Esophagus (tissue), 2 donors: ENCODE data around the gene KIAA0040. TPM values are rescaled to one million over a fixed set of nuclear protein-coding genes. Genes with fewer than 3 reads are reported as not detected.

Experiments used
- H3K27ac ChIP-seq, 2 donors: one replicate each; pipeline ENCODE4 v1.5.1; 2013; ENCODE audit warnings: low read depth in 2 of 2, mild to moderate bottlenecking in 2 of 2, inconsistent platforms in 1 of 2, low read length in 1 of 2, moderate library complexity in 1 of 2
- H3K27me3 ChIP-seq, 2 donors: one replicate each; pipeline ENCODE4 v1.6.1; 2013; ENCODE audit warnings: low read length in 2 of 2, control low read depth in 1 of 2, mild to moderate bottlenecking in 1 of 2; ENCODE audit not compliant: insufficient read depth in 2 of 2, control insufficient read depth in 1 of 2
- H3K36me3 ChIP-seq, 2 donors: one replicate each; pipeline ENCODE4 v1.6.1; 2013; ENCODE audit warnings: low read length in 1 of 2; ENCODE audit not compliant: control insufficient read depth in 2 of 2, insufficient read depth in 2 of 2
- H3K4me1 ChIP-seq, 2 donors: one replicate each; pipeline ENCODE4 v1.6.1; 2013; ENCODE audit warnings: low read length in 1 of 2; ENCODE audit not compliant: control insufficient read depth in 2 of 2, insufficient read depth in 2 of 2
- H3K4me3 ChIP-seq, 2 donors: one replicate each; pipeline ENCODE4 v1.5.1; 2013; ENCODE audit warnings: low read length in 2 of 2, mild to moderate bottlenecking in 2 of 2, low read depth in 1 of 2, moderate library complexity in 1 of 2
- H3K9me3 ChIP-seq, 2 donors: one replicate each; pipeline ENCODE4 v1.6.1; 2013; ENCODE audit warnings: mild to moderate bottlenecking in 2 of 2, low read depth in 1 of 2, low read length in 1 of 2, moderate library complexity in 1 of 2; ENCODE audit not compliant: control insufficient read depth in 2 of 2, insufficient read depth in 1 of 2
- WGBS, 2 donors: extraction: QIAGEN DNeasy Blood & Tissue Kit; methylation state at CpG; one replicate each; pipeline ENCODE4 v1.1.7; 2013; 5-methylcytosine and 5-hydroxymethylcytosine counted together
- polyA plus RNA-seq, 2 donors: library from polyadenylated mRNA; stranded (reverse); fragments of 200-250 nt; gene quantifications; one replicate each; pipeline ENCODE4 v1.2.3, GENCODE V29; 2013
- donor health status: healthy with polysubstance abuse.
- donor health status: Bipolar disorder and iron deficiency.

Gene KIAA0040
- polyA plus RNA-seq, 2 donors: 2.3 to 4.0 TPM

DNA sequence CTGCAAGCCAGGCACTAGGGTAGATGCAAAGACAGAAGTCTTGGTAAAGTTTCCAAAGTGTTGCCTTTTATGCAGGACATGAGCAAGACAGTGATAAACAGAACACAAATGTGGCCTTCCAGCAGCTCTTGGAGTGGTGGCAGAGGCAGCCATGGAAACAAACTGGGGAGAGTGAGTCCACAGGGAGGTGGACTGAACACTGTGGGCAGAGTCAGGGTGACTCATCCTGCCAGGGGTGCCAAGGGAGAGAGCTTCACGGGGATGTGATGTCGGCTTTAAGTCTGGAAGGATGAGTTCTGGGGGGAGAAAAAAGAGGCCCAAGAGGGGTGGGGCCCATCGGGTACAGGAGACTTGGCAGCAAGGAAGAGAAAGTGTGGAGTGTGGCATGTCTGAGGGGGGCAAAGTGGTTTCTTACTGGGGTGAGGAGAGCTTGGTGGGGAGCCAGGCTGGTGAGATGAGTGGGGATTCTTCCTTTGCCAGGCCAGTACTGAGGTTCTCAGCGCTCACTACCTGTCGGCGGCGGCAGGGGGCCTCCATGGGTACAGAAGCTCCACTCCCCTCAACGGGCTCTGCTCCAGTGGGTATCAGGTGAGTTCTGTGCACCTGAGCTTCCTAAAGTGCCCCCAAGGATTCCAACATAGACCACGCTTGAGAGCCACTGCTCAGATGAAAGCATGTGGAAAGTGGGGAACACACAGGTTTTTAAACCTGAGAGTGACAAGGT lies 41.8 kb downstream of the KIAA0040 start:
- H3K27ac ChIP-seq: no peak overlapping the region
- peaks cover 0 to 2% of the 10 kb centered on the region in 2 donors for H3K4me1 ChIP-seq
- no peaks in the 10 kb centered on the region for H3K9me3 ChIP-seq
- H3K4me3 ChIP-seq: no peak overlapping the region
- no peaks in the 10 kb centered on the region for H3K27me3 ChIP-seq
- 64 to 69% methylated on average over 9 of the region's 9 CpGs for WGBS, 2 donors
- H3K36me3 ChIP-seq: no peaks in the 10 kb centered on the region

DNA sequence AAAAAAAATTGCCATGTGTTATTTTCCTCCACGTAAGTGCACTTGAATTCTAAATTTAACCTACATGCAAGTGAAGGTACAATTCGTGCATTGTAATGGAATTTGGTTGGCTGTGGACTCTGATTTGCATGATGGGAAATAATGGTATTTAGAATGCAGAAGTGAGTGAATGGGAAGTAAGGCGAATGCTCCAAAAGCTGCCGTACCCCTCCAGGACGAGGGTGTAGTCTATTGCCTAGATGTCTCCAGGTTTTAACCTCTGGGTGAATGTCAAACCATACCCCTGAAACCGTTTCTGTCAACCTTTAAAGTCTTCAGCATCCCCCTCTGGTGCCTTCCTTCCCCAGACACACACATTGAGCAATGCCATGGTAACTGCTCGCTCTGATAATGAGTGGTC lies 44.5 kb downstream of the KIAA0040 start:
- no peak overlapping the region for H3K4me3 ChIP-seq
- H3K27ac ChIP-seq: no peak overlapping the region
- H3K4me1 ChIP-seq: peaks cover 0 to 2% of the 10 kb centered on the region in 2 donors
- H3K27me3 ChIP-seq: no peaks in the 10 kb centered on the region
- WGBS, 2 donors: 75 to 77% methylated on average over 7 of the region's 7 CpGs
- H3K36me3 ChIP-seq: no peaks in the 10 kb centered on the region
- no peaks in the 10 kb centered on the region for H3K9me3 ChIP-seq

DNA sequence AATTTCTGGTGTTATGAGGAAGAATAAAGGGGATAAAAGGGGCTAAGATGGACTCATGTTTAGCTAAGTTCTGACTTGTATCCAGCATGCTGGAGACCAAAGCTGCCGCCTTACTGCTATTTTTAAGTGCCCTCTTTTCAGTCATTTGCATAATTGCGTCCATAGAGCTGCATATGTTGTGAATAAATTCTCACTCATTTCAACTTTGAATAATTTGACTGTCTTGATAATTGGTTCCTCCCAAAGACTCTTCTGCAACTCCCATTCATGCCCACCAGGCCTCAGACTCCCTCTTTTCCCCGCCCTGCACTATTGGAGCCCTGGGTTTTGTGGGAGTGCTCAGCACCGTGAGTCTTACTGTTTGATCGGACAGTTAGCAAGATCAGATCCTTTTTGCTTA lies 45.0 kb downstream of the KIAA0040 start:
- H3K9me3 ChIP-seq: no peaks in the 10 kb centered on the region
- 93 to 94% methylated on average over 5 of the region's 5 CpGs for WGBS, 2 donors
- H3K27ac ChIP-seq: no peak overlapping the region
- no peaks in the 10 kb centered on the region for H3K36me3 ChIP-seq
- peaks cover 0 to 2% of the 10 kb centered on the region in 2 donors for H3K4me1 ChIP-seq
- H3K27me3 ChIP-seq: no peaks in the 10 kb centered on the region
- no peak overlapping the region for H3K4me3 ChIP-seq

DNA sequence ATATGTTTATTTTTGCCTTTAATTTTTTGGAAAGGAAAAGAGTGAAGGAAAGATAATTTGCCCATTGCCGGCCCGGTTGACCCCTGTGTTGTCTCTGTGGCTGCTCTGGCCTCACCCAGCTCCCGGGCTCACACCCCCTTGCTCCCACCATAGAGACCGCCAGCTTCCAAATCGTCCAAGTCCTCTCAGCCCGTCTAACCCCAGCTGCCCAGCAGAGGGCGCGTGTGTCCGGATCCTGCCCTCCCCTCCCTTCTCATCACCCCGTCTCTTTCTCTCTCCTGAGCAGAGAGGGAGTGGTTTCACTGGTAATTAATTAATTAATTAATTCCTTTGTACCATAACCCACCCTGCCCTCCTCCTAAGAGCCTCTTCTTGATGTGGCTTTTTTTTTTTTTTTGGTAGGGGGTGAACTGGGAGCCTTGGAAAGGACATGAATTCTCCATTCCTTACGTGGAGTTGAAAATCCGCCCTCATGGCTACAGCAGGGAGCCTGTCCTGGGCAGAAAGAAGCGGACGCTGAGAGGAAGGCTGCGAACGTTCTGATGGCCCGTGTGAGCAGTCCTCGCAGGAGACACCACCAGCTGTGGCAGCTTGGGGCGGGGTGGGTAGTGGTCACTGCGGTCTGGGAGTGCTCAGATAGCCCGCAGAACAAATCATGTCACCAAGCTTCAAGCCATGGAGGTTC lies 45.9 kb downstream of the KIAA0040 start:
- H3K27me3 ChIP-seq: no peaks in the 10 kb centered on the region
- 32 to 33% methylated on average over 21 of the region's 21 CpGs for WGBS, 2 donors
- H3K9me3 ChIP-seq: no peaks in the 10 kb centered on the region
- H3K36me3 ChIP-seq: no peaks in the 10 kb centered on the region
- peaks cover 0 to 2% of the 10 kb centered on the region in 2 donors for H3K4me1 ChIP-seq
- H3K4me3 ChIP-seq: no peak overlapping the region
- no peak overlapping the region for H3K27ac ChIP-seq

DNA sequence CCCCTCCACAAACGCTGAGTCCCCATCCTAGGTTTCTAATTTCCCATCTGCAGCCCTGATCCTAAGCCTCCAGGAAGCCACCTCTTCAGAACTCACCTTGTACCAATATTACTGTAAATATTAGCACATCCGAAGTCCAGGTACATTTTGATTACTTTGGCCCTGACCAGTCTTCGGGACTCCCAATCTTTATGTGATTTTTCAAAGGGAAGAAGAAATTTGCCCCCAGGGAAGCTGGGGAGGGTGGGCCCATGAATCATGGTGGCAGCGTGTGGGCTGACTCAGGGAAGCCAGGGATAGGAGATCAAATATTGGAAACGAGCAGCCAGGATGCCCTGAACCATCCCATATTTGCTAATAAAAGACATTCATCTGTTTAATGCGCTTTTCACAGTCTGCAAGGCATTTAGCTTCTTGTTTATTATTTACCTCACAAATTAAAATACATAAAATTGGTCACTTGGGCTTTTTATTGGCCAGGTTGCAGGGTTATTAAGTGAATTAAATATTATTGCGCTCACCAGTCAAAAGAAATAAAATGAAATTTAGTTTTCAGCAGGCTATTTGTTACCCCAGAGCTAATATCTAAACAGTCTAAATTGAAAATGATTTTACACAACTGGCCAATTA lies 46.6 kb downstream of the KIAA0040 start:
- peaks cover 0 to 2% of the 10 kb centered on the region in 2 donors for H3K4me1 ChIP-seq
- H3K27me3 ChIP-seq: no peaks in the 10 kb centered on the region
- no peaks in the 10 kb centered on the region for H3K9me3 ChIP-seq
- WGBS, 2 donors: 44 to 51% methylated on average over 6 to 7 of the region's 7 CpGs
- no peak overlapping the region for H3K27ac ChIP-seq
- H3K4me3 ChIP-seq: no peak overlapping the region
- H3K36me3 ChIP-seq: no peaks in the 10 kb centered on the region

DNA sequence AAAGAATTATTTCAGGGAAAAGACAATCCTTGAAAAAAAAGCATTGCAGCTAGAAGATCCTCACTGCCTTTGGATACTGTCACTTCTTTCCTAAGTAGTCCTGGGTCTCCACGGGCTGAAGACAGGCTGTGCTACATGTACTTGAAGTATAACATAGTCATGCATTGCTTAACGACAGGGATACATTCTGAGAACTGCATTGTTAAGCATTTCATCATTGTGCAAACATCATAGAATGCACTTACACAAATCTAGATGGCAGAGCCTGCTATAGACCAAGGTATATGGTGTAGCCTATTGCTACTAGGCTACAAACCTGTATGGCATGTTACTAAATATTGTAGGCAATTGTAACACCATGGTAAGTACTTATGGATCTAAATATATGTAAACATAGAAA lies 54.0 kb downstream of the KIAA0040 start:
- Histone ChIP-seq H3K27ac (no peak overlapping the region), H3K9me3 (no peaks in the 10 kb centered on the region), H3K4me1 (no peaks in the 10 kb centered on the region), H3K4me3 (no peak overlapping the region), H3K27me3 (no peaks in the 10 kb centered on the region), H3K36me3 (no peaks in the 10 kb centered on the region)
- WGBS, 2 donors: 30 to 64% methylated on average over 2 of the region's 2 CpGs

DNA sequence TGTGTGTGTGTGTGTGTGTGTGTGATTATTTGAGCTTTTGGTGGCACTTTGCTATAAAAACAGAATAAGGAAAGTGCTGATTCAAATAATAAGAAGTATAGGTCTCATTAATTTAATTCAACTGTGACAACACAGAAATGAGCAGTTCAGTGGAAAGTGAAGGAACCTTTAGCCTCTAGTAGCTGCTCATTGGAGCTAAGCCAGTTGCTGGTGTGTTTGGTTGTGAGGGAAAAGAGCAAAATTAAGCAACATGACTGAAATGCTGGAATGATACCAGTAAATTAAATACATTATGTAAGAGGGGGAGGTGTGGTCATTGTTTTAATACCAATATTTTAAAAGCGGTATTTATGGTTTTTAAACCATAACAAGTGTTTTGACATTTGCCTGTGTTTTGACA lies 55.2 kb downstream of the KIAA0040 start:
- H3K9me3 ChIP-seq: no peaks in the 10 kb centered on the region
- H3K36me3 ChIP-seq: no peaks in the 10 kb centered on the region
- H3K4me1 ChIP-seq: peaks cover 0 to 2% of the 10 kb centered on the region in 2 donors
- H3K4me3 ChIP-seq: no peak overlapping the region
- H3K27ac ChIP-seq: no peak overlapping the region
- no peaks in the 10 kb centered on the region for H3K27me3 ChIP-seq
- WGBS, 2 donors: 71 to 89% methylated on average over 1 of the region's 1 CpG

DNA sequence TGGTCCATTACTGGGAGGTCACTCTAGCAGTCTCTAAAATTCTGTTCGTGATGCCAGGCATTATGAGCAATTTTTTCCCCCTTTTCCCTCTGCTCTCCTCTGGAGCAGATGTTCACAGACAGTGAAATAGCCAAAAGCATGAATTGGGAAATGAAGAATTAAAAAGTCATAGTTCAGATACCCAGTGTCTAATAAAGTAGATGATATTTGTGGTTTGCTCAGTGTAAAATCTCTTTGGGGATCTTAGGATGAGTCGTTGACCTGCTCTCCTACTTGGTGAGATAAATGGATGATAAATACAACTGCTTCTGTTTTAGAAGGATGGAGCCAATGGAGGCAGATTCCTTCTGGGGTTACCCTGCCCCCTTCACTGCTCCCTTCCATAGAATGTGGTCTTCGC lies 56.3 kb downstream of the KIAA0040 start:
- H3K27ac ChIP-seq: no peak overlapping the region
- WGBS, 2 donors: 72 to 74% methylated on average over 3 of the region's 3 CpGs

DNA sequence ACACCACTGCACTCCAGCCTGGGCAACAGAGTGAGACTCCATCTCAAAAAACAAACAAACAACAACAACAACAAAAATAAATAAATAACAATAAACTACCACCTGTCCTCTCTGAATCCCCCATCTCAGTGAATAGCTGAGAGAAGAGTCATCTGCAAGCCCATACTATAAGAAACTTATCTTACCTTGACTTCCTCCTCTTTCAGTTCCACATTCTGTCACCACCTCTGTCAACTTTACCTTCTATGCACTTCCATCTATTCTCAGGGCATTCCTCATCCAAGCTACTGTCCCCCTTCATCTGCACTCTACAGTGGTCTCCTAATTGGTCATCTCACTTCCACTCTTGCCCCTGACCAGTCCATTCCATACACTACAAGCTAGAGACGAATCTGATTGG lies 58.1 kb downstream of the KIAA0040 start:
- Histone ChIP-seq H3K36me3 (no peaks in the 10 kb centered on the region), H3K4me1 (peaks cover 0 to 2% of the 10 kb centered on the region in 2 donors), H3K27me3 (no peaks in the 10 kb centered on the region), H3K4me3 (no peak overlapping the region), H3K27ac (no peak overlapping the region), H3K9me3 (no peaks in the 10 kb centered on the region)
- 70 to 74% methylated on average over 1 of the region's 1 CpG for WGBS, 2 donors

More for the DNA sequence above, 56.3 kb downstream of the KIAA0040 start:
- Histone ChIP-seq H3K36me3 (no peaks in the 10 kb centered on the region), H3K27me3 (no peaks in the 10 kb centered on the region), H3K4me1 (peaks cover 0 to 2% of the 10 kb centered on the region in 2 donors), H3K4me3 (no peak overlapping the region), H3K9me3 (no peaks in the 10 kb centered on the region)
